HG02981 (cell line): Measurements from ENCODE around the gene ZNF600.
"Not testable (repeated sequence)": the region's sequence is repeated elsewhere in the genome, so short reads cannot be mapped to it uniquely, and the experiment has no call there.

Experiments used
- ATAC-seq: cut with Tn5 transposase; IDR thresholded peaks from one replicate; pipeline ENCODE4 v1.9.1; 2021; ENCODE audit warnings: mild to moderate bottlenecking, moderate library complexity; ENCODE audit not compliant: unreplicated experiment

Gene ZNF600

GRCh38 chr19:52742516-52742915, 44.1 kb downstream of the ZNF600 start:
- no peak for ATAC-seq

GRCh38 chr19:52741951-52742485, 44.6 kb downstream of the ZNF600 start:
- no peak for ATAC-seq

GRCh38 chr19:52741371-52741770, 45.2 kb downstream of the ZNF600 start:
- ATAC-seq, result not testable (repeated sequence)

GRCh38 chr19:52739576-52739975, 47.0 kb downstream of the ZNF600 start:
- ATAC-seq, result no peak

- ATAC-seq, result no peak
Measured at GRCh38 chr19:52735734-52736133, 50.9 kb downstream of the ZNF600 start.

DNA sequence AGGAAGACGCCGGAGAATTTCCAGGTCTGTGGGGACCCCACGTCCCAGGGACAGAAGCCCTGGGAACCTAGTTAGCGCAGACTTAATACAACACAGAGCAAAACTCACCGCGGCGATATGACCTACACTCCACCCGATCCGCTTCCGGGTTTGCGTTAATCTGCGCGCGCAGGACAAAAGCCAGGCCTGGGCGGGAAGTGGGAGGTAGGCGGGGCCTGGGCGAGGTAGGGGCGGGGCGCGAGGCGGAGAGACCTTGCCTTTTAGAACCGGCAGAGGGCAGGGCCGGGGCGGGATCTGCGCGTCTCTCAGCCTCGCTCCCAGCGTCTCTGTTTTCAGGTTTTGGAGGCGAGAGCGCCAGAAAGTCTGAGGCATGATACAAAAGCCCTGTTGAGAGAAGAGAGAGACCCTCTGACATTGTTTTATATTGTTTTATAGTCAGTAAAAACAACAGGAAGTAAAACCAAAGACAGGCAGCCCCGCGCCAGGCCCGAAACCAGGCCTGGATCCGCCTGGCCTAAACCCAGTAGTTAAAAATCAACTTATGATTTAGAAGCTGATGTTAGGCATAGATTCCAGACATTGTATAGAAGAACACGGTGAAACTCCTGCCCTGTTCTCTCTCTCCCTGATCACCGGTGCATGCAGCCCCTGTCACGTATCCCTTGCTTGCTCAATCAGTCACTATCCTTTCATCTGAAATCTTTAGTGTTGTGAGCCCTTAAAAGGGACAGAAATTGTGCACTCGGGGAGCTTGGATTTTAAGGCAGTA, 51.5 kb downstream of the ZNF600 start, which contains the start of gene ZNF611:
TSS of gene ZNF611 (minus strand) at position 152 of the 769 bp plus-strand sequence. CDS start 19,150 bp downstream, outside the sequence.
- ATAC-seq, result peak; percentile 84

DNA sequence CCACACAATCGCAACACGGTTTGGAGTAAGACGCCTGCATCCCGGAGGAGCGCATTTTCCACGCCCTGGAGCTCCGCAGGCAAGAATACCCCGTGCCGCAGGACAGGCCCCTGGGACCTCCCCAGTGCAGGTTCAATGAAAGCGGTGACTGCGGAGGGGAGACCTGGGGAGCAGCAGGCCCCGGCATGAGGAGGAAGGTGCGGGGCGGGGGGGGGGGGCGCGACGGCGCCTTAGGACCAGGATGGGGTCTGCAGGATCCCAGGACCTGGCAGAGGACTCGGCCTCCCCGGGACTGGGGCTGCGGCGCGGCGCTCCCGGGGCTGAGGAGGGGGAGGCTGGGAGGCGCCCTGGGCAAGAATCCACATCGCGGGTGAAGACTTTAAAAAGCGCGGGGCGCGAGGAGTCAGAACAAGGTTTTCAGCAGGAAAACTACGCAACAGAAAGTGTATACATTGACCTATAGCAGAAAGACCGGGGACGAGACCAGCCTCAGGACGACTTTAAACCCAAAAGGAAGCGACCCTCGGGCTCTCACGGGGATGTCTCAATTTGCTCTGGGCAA, 52.2 kb downstream of the ZNF600 start:
- ATAC-seq, result peak; percentile 17

GRCh38 chr19:52726051-52726450, 60.5 kb downstream of the ZNF600 start:
- ATAC-seq, result not testable (repeated sequence)

- no peak for ATAC-seq
Measured at GRCh38 chr19:52725528-52725961, 61.0 kb downstream of the ZNF600 start.

GRCh38 chr19:52724701-52725514, 61.7 kb downstream of the ZNF600 start:
- ATAC-seq, result no peak

GRCh38 chr19:52723907-52724598, 62.5 kb downstream of the ZNF600 start:
- not testable (repeated sequence) for ATAC-seq

- ATAC-seq, result no peak
Measured at GRCh38 chr19:52722062-52723003, 64.3 kb downstream of the ZNF600 start.

DNA sequence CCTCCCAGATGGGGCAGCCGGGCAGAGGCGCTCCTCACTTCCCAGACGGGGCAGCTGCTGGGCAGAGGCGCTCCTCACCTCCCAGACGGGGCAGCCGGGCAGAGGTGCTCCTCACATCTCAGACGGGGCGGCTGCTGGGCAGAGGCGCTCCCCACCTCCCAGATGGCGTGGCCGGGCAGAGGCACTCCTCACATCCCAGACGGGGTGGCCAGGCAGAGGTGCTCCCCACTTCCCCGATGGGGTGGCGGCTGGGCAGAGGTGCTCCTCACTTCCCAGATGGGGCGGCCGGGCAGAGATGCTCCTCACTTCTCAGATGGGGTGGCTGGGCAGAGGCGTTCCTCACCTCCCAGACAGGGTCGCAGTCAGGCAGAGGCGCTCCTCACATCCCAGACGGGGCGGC, 66.0 kb downstream of the ZNF600 start:
- ATAC-seq, result not testable (repeated sequence)

- no peak for ATAC-seq
Measured at GRCh38 chr19:52716522-52716921, 70.1 kb downstream of the ZNF600 start.

DNA sequence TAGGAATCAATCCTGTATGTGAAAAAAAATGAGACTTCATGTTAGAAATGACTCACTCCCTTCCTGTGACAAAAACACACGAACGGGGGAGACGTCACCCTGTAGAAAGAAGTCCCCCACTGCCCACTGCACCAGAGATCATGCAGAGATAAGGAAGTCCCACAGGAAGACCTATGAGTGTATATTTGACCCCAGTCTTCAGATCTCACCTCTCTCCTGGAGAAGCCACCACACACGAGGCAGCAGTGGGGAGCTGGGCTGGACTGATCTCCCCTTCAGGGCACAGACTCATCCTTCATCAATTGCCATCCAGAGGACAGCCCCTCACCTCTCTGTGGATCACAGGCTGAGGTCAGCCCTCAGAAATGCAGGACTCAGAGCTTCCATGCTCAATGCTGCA, 70.7 kb downstream of the ZNF600 start:
- ATAC-seq, result not testable (repeated sequence)

- ATAC-seq, result not testable (repeated sequence)
Measured at GRCh38 chr19:52715330-52715729, 71.3 kb downstream of the ZNF600 start.
